Transverse colon (tissue), 4 donors: Measurements from ENCODE around the gene ARFGAP3.

Source experiments
- POLR2A ChIP-seq: fragments of 450-650 bp; IDR thresholded peaks from one replicate; pipeline ENCODE4 v1.6.1; 2016; ENCODE audit warnings: antibody characterized with exemption, mild to moderate bottlenecking, moderate library complexity
- POLR2AphosphoS5 ChIP-seq, 3 donors: sonication (generic); formaldehyde crosslinking; IDR thresholded peaks; one replicate each; pipeline ENCODE4 v1.6.1; 2016; ENCODE audit warnings: antibody characterized with exemption in 3 of 3
- TF ChIP-seq, protein P1 (sequence below), 5 experiments: fragments of 200-600 bp in 3 of 5; fragments of 450-650 bp in 2 of 5; sonication (generic) in 3 of 5; IDR thresholded peaks; 1 replicate in 2 of 5; 2 replicates in 3 of 5; pipeline ENCODE4 v1.5.1; 2016 to 2017; ENCODE audit warnings: antibody characterized with exemption in 5 of 5, inconsistent platforms in 3 of 5, mild to moderate bottlenecking in 2 of 5, moderate library complexity in 1 of 5

DNA sequence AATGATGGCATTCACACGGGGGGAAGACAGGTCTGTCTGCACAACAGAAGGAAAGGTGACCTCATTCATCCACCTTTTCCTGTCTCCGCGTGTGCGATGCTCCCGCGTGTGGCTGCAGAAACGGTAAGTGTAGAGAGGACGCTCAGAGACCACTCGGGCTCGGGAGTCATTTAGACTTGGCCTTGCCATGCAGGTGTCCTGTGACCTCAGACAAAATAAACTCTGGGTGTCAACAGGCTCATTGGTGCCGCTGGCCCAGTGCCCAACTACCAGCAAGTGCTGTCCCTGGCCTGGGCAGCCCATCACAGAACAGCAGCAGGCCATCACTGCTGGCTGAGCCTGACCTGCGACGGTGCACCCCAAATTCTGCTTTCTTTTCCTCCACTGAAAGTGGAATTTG is 48.1 kb upstream of the ARFGAP3 start:
- TF ChIP-seq, protein P1, sequence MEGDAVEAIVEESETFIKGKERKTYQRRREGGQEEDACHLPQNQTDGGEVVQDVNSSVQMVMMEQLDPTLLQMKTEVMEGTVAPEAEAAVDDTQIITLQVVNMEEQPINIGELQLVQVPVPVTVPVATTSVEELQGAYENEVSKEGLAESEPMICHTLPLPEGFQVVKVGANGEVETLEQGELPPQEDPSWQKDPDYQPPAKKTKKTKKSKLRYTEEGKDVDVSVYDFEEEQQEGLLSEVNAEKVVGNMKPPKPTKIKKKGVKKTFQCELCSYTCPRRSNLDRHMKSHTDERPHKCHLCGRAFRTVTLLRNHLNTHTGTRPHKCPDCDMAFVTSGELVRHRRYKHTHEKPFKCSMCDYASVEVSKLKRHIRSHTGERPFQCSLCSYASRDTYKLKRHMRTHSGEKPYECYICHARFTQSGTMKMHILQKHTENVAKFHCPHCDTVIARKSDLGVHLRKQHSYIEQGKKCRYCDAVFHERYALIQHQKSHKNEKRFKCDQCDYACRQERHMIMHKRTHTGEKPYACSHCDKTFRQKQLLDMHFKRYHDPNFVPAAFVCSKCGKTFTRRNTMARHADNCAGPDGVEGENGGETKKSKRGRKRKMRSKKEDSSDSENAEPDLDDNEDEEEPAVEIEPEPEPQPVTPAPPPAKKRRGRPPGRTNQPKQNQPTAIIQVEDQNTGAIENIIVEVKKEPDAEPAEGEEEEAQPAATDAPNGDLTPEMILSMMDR (IDR thresholded peaks at IDR 0.05), result no peak
- TF ChIP-seq POLR2AphosphoS5 (IDR thresholded peaks at IDR 0.05) (no peak), POLR2A (no peak)
